Stimulated activated CD8-positive, alpha-beta memory T cell treated with anti-CD3 and anti-CD28 coated beads, Interleukin-12 subunit alpha, Interleukin-12 subunit beta, amount 100 ng/mL, for 1 hour (primary cell): ENCODE data around the gene CD48.
"Not testable (repeated sequence)": the region's sequence is repeated elsewhere in the genome, so short reads cannot be mapped to it uniquely, and the experiment has no call there.

Experiments
- DNase-seq: peaks from one replicate; pipeline ENCODE4 v3.0.0-alpha.2; 2020; ENCODE audit warnings: low read depth

Gene CD48

GRCh38 chr1:160675641-160676410 lies 35.8 kb downstream of the CD48 start:
- DNase-seq = peak; percentile 62

DNA sequence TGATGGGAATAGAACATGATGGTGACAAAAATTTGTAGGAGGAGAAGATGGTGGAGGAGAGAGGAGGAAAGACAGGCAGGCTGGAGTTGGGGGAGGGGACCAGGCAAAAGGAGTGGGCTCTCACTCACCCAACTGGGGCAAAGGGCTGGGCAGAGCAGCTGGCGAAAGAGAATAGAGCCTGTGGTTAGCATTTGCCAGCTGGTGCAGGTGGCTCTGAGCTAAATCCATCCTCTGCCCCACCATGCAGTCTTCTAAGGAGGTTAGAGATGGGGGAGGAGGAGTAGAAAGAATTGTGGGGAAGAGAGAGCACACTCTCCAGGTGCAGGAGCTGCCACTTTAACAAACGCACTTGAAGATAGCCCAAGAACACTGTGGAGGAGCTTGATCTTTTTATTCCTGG lies 37.2 kb downstream of the CD48 start:
- DNase-seq = no peak

DNA sequence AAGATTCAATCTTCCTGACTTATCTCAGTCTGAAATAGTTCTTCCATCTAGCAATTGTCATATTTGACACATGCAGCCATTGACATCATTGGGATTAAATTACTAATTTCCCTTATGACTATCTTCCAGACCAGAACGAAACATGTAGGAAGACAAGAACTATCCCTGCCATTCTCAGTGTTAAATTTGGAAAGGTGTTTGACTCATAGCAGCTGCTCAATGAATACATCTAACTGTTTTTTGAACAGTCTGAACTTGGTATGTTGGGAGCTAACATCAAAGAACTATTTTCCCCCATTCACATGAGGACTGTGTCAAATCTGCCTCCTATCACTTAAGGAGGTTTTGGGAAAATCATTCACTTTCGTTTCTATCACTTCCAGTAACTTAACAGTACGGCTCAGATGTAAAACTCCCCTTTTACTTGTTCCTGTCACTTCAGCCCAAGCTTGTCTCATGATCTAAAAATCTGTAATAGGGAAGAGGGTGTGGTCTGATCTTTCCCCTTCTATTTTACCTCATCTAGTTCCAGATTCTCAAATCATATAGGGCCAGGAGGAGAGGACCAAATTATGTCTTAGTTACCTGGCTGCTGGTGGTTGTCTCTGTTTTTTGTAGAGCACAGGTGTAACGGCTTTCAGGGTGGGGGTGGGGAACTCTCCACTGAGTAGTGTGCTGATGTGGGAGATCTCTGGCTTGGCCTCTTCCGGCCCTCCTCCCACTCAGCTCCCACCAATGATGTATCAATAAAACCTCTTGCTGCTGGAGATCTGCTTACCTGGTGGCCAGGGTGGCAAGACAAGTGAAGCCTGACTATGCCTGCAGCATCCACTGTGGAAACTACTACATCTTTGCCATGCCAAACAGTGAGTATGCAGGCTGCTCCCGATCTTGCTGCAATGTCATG lies 38.6 kb downstream of the CD48 start:
- no peak for DNase-seq

DNA sequence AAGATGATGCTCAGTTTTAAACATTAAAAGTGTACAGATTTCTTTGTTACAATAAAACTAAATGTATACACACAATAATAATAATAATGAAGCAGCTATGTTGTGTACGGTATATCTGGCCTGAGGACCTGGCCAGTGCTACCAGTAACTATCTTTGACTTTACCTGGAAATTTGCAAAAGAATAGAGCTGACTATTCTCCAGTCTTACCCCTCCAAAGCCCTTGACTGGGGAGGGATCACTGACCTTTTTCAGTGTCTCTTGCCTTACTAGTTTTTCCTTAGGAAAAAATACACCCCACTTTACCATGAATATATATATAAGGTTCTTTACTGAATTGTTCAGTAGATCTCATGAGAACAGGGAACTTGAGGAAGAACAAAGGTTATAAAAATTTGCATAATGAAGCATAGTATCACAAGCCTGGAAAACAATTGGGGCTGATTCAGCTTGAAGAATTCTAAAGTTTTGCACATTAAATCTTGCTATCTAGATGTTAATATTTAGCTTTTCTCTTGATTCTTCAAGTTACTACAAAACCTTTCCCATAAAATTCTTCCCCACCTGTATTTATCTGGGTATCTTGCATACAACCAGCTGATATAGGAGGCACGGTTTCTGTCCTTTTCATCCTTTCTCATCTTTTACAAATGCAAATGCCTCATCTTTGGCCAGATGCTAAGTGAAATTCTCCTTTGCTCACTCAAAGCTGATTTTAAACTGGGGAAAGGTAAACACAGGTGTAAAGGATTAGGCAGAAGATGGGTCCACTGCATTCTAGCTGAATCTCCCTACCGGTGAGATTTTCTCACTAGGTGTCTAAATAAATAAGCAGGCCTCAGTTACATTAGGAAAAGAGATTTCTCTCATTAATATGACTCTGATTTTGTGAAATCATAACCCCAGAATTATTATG lies 39.8 kb downstream of the CD48 start:
- no peak for DNase-seq

DNA sequence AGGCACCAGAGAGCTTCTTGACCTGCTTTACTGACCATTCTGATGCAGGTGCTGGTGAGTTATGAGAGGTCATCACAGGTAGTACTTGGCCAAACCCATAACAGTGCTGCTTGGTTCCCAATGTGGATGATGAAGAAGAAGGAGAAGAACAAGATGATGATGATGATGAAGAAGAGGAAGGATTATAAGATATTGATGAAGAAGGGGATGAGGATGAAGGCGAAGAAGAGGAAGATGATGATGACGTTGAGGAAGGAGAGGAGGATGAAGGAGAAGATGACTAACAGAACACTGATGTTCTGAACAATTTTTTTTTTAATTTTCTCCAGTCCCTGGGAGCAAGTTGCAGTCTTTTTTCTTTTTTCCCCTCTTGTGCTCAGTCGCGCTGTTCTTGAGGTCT lies 40.9 kb downstream of the CD48 start:
- DNase-seq = no peak

DNA sequence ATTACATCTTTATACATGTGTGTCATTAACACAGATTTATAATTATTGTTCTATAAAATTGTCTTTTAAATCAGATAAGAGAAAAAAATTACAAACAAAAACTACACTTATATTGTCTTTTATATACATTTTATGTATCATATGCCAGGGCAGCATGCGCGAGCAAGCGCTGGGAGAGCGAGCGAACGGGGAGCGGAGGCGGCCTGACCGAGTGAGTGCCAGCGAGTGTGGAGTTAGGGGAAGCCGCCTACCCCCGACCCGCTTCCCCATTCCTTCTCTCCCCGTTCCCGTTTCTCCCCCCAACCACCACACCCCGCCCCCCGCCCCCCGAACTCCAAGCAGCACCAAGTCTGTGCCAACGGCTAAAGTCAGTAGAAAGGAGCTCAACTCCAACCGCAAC lies 41.8 kb downstream of the CD48 start:
- no peak for DNase-seq

DNA sequence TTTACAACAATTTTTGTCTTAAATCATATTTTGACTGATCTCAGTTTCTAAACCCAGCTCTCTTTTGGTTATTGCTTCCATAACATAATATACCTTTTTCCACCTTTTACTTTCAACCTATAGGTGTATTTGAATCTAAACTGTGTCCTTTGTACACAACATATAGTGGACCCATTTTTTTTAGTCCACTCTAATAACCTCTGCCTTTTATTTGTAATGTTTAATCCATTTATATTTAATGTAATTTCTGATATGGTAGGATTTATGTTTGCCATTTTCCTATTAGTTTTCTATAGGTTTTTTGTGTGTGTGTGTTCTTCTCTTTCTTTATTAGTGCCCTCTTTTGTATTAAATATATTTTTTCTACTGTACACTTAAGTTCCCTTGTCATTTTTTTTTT lies 42.3 kb downstream of the CD48 start:
- no peak for DNase-seq

DNA sequence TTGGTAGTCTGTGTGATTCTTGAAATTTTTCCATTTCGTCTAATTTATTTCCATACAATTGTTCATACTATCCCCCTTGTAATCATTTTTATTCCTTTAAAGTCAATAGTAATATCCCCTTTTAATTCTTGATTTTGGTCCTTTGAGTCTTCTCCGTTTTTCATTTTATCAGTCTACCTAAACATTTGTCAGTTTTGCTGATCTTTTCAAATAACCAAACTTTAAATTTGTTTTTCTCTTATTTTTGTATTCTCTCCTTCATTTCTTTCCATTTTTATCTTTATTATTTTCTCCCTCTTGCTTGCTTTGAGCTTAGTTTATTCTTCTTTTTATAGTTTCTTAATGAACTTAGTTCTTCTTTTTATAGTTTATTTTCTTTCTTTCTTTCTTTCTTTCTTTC lies 43.7 kb downstream of the CD48 start:
- DNase-seq = no peak

GRCh38 chr1:160666079-160666442 lies 45.6 kb downstream of the CD48 start:
- DNase-seq = no peak

GRCh38 chr1:160665330-160666078 lies 46.1 kb downstream of the CD48 start:
- no peak for DNase-seq

DNA sequence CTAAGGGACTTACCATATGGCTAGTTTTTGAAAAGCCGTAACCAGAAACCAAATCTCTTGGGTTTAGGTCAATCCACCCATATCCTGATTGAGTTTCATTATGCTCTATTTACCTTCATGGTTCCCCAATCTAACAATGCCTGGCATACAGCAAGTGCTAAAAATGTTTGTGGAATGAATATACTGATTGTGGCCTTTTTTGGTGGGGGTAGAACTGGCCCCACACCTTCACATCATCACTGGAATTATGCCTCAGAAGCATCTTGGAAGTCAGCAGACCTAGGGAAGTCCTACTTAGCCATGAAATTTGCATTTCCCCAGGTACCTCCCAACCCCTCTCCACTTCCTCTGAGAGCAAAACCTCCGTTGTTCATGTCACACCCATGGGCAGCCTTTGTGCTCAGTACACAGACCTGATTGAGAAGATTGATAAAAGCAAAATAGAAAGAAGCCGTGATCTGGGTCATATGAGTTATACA lies 47.0 kb downstream of the CD48 start:
- no peak for DNase-seq

- DNase-seq = no peak
These were observed 48.7 kb downstream of the CD48 start for GRCh38 chr1:160662910-160663309.

GRCh38 chr1:160659566-160659965 lies 52.1 kb downstream of the CD48 start:
- DNase-seq = no peak

GRCh38 chr1:160658814-160659193 lies 52.8 kb downstream of the CD48 start:
- DNase-seq = no peak

GRCh38 chr1:160658162-160658813 lies 53.3 kb downstream of the CD48 start:
- no peak for DNase-seq

GRCh38 chr1:160657250-160657781 lies 54.3 kb downstream of the CD48 start:
- DNase-seq = no peak

DNA sequence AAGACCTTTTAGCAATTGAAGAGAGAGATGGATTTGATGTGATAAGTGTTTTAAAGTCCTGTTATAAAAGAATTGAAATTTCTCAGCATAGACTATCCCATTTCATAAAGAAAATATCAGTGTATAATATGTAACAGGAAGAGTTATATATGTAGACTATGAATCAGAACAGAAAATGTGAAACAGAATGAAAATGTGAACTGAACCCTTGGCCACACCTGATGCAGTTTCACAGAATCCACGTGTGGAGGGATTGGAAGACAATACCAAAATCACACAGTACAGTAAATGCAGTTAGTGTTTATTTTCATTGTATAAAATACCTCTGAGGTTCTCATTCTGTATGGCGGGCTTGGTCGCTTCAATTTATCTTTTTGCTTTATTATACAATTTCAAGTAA lies 54.9 kb downstream of the CD48 start:
- DNase-seq = no peak

DNA sequence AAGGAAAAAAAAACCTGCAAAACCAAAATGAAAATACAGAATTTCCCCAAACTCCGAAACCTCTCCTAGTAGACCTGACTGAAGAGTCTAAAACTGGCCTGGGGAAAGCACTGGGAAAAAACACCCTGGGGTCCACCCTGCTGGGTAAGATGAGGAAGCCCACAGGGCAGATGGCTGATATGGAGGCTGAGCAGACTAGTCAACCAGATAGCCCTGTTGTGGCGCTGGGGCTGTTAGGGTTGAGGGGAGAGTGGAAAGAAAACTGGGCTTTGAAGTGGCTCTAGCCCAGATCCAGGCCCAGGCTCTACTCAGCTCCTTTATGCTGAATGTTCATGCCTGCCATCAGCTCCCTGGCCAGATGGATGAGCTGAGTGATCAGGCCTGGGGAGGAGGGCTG lies 58.0 kb downstream of the CD48 start:
- DNase-seq = no peak

GRCh38 chr1:160652924-160653619 lies 58.5 kb downstream of the CD48 start:
- DNase-seq = no peak

GRCh38 chr1:160652065-160652641 lies 59.5 kb downstream of the CD48 start:
- not testable (repeated sequence) for DNase-seq
